ENCODE measurements around the gene HOXD9. TPM values are rescaled to one million over a fixed set of nuclear protein-coding genes. Genes with fewer than 3 reads are reported as not detected.
A peak's percentile ranks its signal among the peaks of the same experiment; 100 is the strongest.

The HOXD9 gene
- total and polyA plus RNA-seq, 2 of the 8 experiments (the other 6 are each of a cell fraction or from before 2014, with no cell fraction given), result not detected

DNA sequence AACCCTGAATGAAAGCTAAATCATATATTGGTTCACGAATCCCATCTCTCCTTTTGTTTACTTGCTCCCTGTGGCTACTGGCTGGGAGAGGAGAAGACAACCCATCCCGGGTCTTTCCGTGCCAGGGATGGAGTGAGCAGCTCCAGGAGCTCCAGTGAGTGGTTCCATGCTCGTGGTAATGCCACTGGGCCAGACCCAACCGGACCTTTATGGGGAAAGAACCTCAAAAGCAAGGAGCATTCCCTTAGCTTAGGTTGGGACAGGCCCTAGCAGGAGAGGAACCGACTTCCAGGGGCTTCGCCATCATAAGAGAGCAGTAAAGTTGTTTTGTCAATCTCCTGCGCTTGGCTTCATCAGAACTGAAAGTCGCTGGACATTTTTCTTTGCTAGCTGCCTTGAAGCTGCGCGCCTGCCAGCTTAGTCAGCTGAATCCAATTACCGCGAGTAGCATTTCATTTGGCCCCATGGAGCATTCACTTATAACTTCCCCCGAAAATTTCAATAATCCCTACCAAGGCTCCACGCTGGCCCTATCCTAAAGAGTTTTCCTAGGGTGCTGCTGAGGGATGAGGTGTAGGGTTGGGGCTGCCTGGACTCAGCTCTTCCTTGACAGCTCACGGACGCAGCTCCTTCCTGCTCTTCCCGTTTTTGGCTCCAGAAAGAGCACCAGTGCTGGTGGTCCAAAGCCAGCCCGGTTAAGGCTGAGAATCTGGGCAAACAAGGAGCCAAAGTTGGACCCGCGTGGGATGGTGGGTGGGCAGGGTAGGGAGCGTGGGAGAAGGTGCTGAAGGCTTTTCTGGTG, 39.5 kb downstream of the HOXD9 start:
- Histone ChIP-seq H4K8ac (ENCODE audit: extremely low read depth, insufficient read depth, low read length) (no peak overlapping the region), H3K36me3 (ENCODE audit: control insufficient read depth in 2 of 4, insufficient read depth in 4 of 4, low read length in 3 of 4) (peaks cover 0 to 5% (median 0%) of the 10 kb centered on the region in 4 experiments; a peak in 1 of 8 replicates), H3K79me1 (ENCODE audit: low read depth, low read length) (no peaks in the 10 kb centered on the region), H2BK15ac (ENCODE audit: low read length) (0 out of 2 replicates have a peak overlapping the region, but pooled peaks have one; percentile 53), H2BK5ac (ENCODE audit: low read depth, low read length) (no peak overlapping the region), H3K23ac (ENCODE audit: insufficient read length) (no peak overlapping the region), H3K56ac (replicated peaks; ENCODE audit: insufficient read length, low read depth, low read length) (no peak overlapping the region), H4K20me1 (replicated peaks in 1 of 2; ENCODE audit: control insufficient read depth in 1 of 2, insufficient read depth in 2 of 2, low read length in 2 of 2) (peaks cover 39 to 43% of the 10 kb centered on the region in 2 experiments), H3K4me1 (replicated peaks in 1 of 4; ENCODE audit: control insufficient read depth in 3 of 4, insufficient read depth in 4 of 4, low read length in 3 of 4) (peaks cover 0 to 12% (median 6%) of the 10 kb centered on the region in 4 experiments; a peak in 5 of 7 replicates), H3K4me3 (ENCODE audit: extremely low read depth in 1 of 4, insufficient read depth in 2 of 4, low read depth in 3 of 4, low read length in 4 of 4) (no peak overlapping the region), H4K91ac (replicated peaks; ENCODE audit: insufficient read length, low read length) (no peak overlapping the region), H2BK20ac (ENCODE audit: low read length) (no peak overlapping the region), H4K5ac (ENCODE audit: insufficient read length, low read depth, low read length) (no peak overlapping the region), H3K4me2 (ENCODE audit: insufficient read depth in 1 of 2, low read depth in 2 of 2, low read length in 2 of 2) (no peak overlapping the region), H2BK120ac (replicated peaks; ENCODE audit: low read depth, low read length) (no peak overlapping the region), H2AK5ac (ENCODE audit: low read depth, low read length) (peak overlapping the region; percentile 76; the same call in 1 of the 2 replicates), H2AFZ (ENCODE audit: low read length) (no peak overlapping the region), H3K23me2 (ENCODE audit: low read depth, low read length) (0 out of 2 replicates have a peak, but pooled peaks cover 2% of the 10 kb centered on the region), H3K27ac (ENCODE audit: low read depth, low read length) (no peak overlapping the region), H3K4ac (replicated peaks; ENCODE audit: insufficient read length, low read depth, low read length) (no peak overlapping the region), H2BK12ac (ENCODE audit: low read depth, low read length) (peak overlapping the region; percentile 14), H3K14ac (ENCODE audit: insufficient read length) (no peak overlapping the region), H3K79me2 (ENCODE audit: control insufficient read depth in 1 of 2, insufficient read depth in 2 of 2, low read length in 2 of 2) (no peaks in the 10 kb centered on the region), H3K9ac (replicated peaks in 1 of 4; ENCODE audit: extremely low read depth in 1 of 4, low read depth in 3 of 4, low read length in 3 of 4) (no peak overlapping the region), H3K27me3 (replicated peaks in 1 of 4; ENCODE audit: control insufficient read depth in 3 of 4, extremely low read depth in 1 of 4, insufficient read depth in 3 of 4, low read length in 3 of 4) (peaks cover 98 to 100% (median 100%) of the 10 kb centered on the region in 4 experiments), H3K18ac (ENCODE audit: extremely low read depth, low read length) (no peak overlapping the region), H3K9me3 (ENCODE audit: insufficient read depth in 2 of 2, low read depth in 1 of 2, low read length in 1 of 2) (no peaks in the 10 kb centered on the region)
- 15% methylated on average over 22 of the region's 22 CpGs; no CpG with 5 or more reads in 1 of the 2 experiments for WGBS, 2 experiments (ENCODE audit: extremely low coverage in 1 of 2, insufficient coverage in 1 of 2, insufficient read length in 1 of 2, insufficient replicate concordance in 2 of 2, low coverage in 1 of 2, low lambda C conversion rate in 2 of 2, missing lambda C conversion rate in 1 of 2)
- ChIA-PET POLR2A (ENCODE audit: partially characterized antibody) (interaction anchor here (1.3 kb wide), 1 partner anchor 22 kb away, joined by 4 read pairs; no protein-coding TSS in a partner anchor), CTCF (ENCODE audit: partially characterized antibody) (interaction anchor here (0.7 to 3.6 kb wide), 23 partner anchors 7 to 986 kb away, joined by 3 to 26 read pairs (median 4); partner anchors contain the start of gene HOXD4)
- FAIRE-seq, result no peak
- no peak for DNase-seq (ENCODE audit: low read depth in 1 of 2, low spot score in 2 of 2)
- TF ChIP-seq, protein P1, sequence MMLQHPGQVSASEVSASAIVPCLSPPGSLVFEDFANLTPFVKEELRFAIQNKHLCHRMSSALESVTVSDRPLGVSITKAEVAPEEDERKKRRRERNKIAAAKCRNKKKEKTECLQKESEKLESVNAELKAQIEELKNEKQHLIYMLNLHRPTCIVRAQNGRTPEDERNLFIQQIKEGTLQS (IDR thresholded peaks at IDR 0.05; ENCODE audit: insufficient read depth, low read depth, low read length), result no peak
- TF ChIP-seq TEAD4 (IDR thresholded peaks at IDR 0.05; ENCODE audit: low read depth, low read length) (no peak), EZH2 (IDR thresholded peaks at IDR 0.05; ENCODE audit: low read depth, low read length, severe bottlenecking) (peak; percentile 66), RNF2 (IDR thresholded peaks at IDR 0.05; ENCODE audit: borderline replicate concordance, low read depth, low read length, missing control alignments, poor library complexity, severe bottlenecking) (peak; percentile 58), CBX8 (IDR thresholded peaks at IDR 0.05; ENCODE audit: borderline replicate concordance, low read depth, low read length) (peak; percentile 31; the same call in 1 of the 2 replicates)
